Measurements from ENCODE around the gene KHNYN.

KHNYN gene

DNA sequence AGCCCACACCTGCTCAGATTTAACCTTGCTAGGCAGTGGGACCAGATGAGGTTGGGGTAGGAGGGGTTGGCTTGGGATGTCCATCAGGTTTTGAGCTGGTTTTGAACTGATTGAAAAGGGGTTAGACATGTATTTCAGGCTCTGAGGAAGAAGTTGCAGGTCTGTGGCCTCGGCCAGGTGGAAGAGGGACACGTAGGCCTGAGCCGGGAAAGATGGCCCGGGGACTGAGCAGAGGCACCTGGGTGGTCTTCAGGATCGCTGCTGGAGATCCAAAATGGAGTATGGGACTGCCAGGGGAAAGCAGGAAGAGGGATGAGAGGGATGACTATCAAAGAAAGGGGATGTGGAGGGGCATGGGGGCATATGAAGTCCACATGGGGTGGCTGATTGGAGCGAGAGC lies 23.3 kb upstream of the KHNYN start:
- H3K27me3 Mint-ChIP-seq (ENCODE audit: low read depth), result no peaks in the 10 kb centered on the region
- H3K4me3 Mint-ChIP-seq, result no peak overlapping the region
- H3K36me3 Mint-ChIP-seq (ENCODE audit: low read depth), result peaks cover 59% of the 10 kb centered on the region
- no peaks in the 10 kb centered on the region for H3K9me3 Mint-ChIP-seq
- peaks cover 42% of the 10 kb centered on the region for H3K4me1 Mint-ChIP-seq
- no peak overlapping the region for H3K27ac Mint-ChIP-seq
- TF ChIP-seq, protein P1, sequence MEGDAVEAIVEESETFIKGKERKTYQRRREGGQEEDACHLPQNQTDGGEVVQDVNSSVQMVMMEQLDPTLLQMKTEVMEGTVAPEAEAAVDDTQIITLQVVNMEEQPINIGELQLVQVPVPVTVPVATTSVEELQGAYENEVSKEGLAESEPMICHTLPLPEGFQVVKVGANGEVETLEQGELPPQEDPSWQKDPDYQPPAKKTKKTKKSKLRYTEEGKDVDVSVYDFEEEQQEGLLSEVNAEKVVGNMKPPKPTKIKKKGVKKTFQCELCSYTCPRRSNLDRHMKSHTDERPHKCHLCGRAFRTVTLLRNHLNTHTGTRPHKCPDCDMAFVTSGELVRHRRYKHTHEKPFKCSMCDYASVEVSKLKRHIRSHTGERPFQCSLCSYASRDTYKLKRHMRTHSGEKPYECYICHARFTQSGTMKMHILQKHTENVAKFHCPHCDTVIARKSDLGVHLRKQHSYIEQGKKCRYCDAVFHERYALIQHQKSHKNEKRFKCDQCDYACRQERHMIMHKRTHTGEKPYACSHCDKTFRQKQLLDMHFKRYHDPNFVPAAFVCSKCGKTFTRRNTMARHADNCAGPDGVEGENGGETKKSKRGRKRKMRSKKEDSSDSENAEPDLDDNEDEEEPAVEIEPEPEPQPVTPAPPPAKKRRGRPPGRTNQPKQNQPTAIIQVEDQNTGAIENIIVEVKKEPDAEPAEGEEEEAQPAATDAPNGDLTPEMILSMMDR (IDR thresholded peaks at IDR 0.05; ENCODE audit: unreplicated experiment in 3 of 3), result no peak

DNA sequence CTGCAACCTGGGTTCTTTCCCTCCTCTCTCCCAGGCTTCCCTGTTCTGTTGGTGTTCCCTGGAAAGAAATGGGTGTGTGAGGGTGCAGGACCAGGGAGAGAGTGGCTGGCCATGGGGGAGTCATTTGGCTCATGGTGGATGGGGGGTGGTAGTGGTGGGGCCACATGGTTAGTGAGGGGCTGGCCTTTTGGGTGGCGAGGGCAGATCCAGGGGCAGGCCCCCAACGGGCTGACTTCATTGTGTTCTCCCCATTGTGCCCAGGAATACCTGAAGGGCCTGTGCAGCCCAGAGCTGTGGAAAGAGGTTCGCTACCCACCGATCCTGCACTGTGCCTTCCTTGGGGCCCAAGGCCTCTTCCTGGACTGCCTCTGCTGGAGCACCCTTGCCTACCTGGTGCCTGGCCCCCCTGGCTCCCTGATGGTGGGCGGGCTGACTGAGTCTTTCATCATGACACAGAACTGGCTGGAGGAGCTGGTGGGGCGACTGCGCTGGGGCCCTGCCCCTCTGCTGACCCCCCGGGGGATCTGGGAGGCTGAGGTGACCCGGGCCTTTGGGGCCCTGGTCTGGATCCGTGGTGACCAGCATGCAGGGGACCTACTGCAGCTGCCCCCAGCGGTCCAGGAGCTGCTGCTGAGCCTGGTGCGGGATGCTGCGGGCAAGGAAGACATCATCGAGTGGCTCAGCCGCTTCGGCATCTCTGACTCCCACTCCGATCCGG lies 22.0 kb upstream of the KHNYN start:
- no peak overlapping the region for H3K27ac Mint-ChIP-seq
- TF ChIP-seq, protein P1 (IDR thresholded peaks at IDR 0.05; ENCODE audit: unreplicated experiment in 3 of 3), result no peak
- peaks cover 69% of the 10 kb centered on the region for H3K36me3 Mint-ChIP-seq (ENCODE audit: low read depth)
- H3K4me3 Mint-ChIP-seq, result no peak overlapping the region
- no peaks in the 10 kb centered on the region for H3K27me3 Mint-ChIP-seq (ENCODE audit: low read depth)
- H3K4me1 Mint-ChIP-seq, result peaks cover 28% of the 10 kb centered on the region
- no peaks in the 10 kb centered on the region for H3K9me3 Mint-ChIP-seq

DNA sequence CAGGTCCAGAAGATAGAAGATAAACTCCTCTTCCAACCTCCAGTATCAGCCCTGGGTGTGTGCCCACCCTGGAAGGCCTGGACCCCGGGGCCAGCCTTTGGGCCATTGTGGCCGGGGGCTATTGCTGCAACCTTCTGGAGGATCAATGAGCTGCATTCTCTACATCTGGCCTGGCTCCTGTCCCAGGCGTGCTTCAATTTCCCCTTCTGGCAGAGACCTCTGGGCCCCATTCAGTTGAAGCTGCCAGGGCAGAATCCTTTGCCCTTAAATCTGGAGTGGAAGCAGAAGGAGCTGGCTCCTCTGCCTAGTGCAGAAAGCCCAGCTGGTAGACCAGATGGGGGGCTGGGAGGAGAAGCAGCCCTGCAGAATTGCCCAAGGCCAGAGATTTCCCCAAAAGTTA lies 21.0 kb upstream of the KHNYN start:
- Mint-ChIP-seq H3K27me3 (ENCODE audit: low read depth) (no peaks in the 10 kb centered on the region), H3K27ac (no peak overlapping the region), H3K4me1 (peaks cover 18% of the 10 kb centered on the region), H3K9me3 (no peaks in the 10 kb centered on the region), H3K36me3 (ENCODE audit: low read depth) (peaks cover 69% of the 10 kb centered on the region), H3K4me3 (no peak overlapping the region)
- TF ChIP-seq, protein P1 (IDR thresholded peaks at IDR 0.05; ENCODE audit: unreplicated experiment in 3 of 3), result no peak

DNA sequence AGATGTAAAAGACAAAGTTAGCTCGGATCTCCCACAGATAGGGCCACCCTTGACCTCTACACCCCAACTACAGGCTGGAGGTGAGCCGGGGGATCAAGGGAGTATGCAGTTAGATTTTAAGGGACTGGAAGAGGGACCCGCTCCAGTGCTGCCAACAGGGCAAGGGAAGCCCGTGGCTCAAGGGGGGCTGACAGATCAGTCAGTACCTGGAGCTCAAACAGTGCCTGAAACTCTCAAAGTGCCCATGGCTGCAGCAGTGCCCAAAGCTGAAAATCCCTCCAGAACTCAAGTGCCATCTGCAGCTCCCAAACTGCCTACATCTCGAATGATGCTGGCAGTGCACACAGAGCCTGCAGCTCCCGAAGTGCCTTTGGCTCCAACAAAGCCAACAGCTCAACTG lies 20.6 kb upstream of the KHNYN start:
- no peaks in the 10 kb centered on the region for H3K27me3 Mint-ChIP-seq (ENCODE audit: low read depth)
- H3K36me3 Mint-ChIP-seq (ENCODE audit: low read depth), result peaks cover 69% of the 10 kb centered on the region
- TF ChIP-seq, protein P1 (IDR thresholded peaks at IDR 0.05; ENCODE audit: unreplicated experiment in 3 of 3), result no peak
- no peaks in the 10 kb centered on the region for H3K9me3 Mint-ChIP-seq
- H3K4me1 Mint-ChIP-seq, result peaks cover 14% of the 10 kb centered on the region
- H3K27ac Mint-ChIP-seq, result no peak overlapping the region
- no peak overlapping the region for H3K4me3 Mint-ChIP-seq

DNA sequence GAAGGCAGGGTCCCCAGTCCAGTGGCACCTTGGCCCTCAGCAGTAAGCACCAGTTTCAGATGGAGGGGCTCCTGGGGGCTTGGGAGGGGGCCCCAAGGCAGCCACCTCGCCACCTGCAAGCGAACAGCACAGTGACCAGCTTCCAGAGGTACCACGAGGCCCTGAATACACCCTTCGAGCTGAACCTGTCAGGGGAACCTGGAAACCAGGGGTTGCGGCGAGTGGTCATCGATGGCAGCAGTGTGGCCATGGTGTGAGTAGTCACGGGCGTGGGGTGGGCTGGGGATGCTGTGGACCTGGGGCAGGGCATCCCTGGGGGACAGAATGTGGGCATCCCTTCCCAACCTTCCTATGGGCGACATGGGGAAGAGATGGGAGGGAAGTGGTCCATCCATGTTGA lies 19.8 kb upstream of the KHNYN start:
- H3K36me3 Mint-ChIP-seq (ENCODE audit: low read depth), result peaks cover 69% of the 10 kb centered on the region
- no peak overlapping the region for H3K4me3 Mint-ChIP-seq
- peaks cover 6% of the 10 kb centered on the region for H3K4me1 Mint-ChIP-seq
- no peaks in the 10 kb centered on the region for H3K27me3 Mint-ChIP-seq (ENCODE audit: low read depth)
- TF ChIP-seq, protein P1 (IDR thresholded peaks at IDR 0.05; ENCODE audit: unreplicated experiment in 3 of 3), result no peak
- H3K9me3 Mint-ChIP-seq, result no peaks in the 10 kb centered on the region
- H3K27ac Mint-ChIP-seq, result no peak overlapping the region
